GM23248 (cell line): ENCODE measurements around the gene PRPSAP2. TPM values are rescaled to one million over a fixed set of nuclear protein-coding genes. Genes with fewer than 3 reads are reported as not detected.
A peak's percentile ranks its signal among the peaks of the same experiment; 100 is the strongest.

Experiments used
- DNase-seq: peaks from one replicate; pipeline ENCODE4 v3.0.0-alpha.2; 2015
- H2AFZ ChIP-seq: fragments of 200-600 bp; sonication (generic); 2 replicates; pipeline ENCODE4 v1.6.1; 2016; ENCODE audit warnings: antibody characterized with exemption
- H3F3A ChIP-seq: fragments of 200-600 bp; sonication (generic); 2 replicates; pipeline ENCODE4 v1.6.1; 2016; ENCODE audit warnings: mild to moderate bottlenecking, antibody characterized with exemption, mixed run types; ENCODE audit not compliant: insufficient read depth
- H3K27ac ChIP-seq: fragments of 200-600 bp; sonication (generic); 2 replicates; pipeline ENCODE4 v1.5.1; 2016; ENCODE audit warnings: mild to moderate bottlenecking
- H3K27me3 ChIP-seq: fragments of 200-600 bp; sonication (generic); replicated peaks from 2 replicates; pipeline ENCODE4 v1.6.1; 2016; ENCODE audit warnings: mild to moderate bottlenecking; ENCODE audit not compliant: insufficient read depth
- H3K36me3 ChIP-seq: fragments of 200-600 bp; sonication (generic); 2 replicates; pipeline ENCODE4 v1.6.1; 2016; ENCODE audit warnings: low read depth, mild to moderate bottlenecking
- H3K4me1 ChIP-seq: fragments of 200-600 bp; sonication (generic); 2 replicates; pipeline ENCODE4 v1.6.1; 2016; ENCODE audit warnings: mild to moderate bottlenecking; ENCODE audit not compliant: insufficient read depth
- H3K4me2 ChIP-seq: fragments of 200-600 bp; sonication (generic); one replicate; pipeline ENCODE4 v1.6.1; 2016; ENCODE audit warnings: mild to moderate bottlenecking; ENCODE audit not compliant: unreplicated experiment
- H3K4me3 ChIP-seq: fragments of 200-600 bp; sonication (generic); 2 replicates; pipeline ENCODE4 v1.5.1; 2016; ENCODE audit warnings: mild to moderate bottlenecking
- H3K79me2 ChIP-seq: fragments of 200-600 bp; sonication (generic); 2 replicates; pipeline ENCODE4 v1.6.1; 2016; ENCODE audit warnings: mild to moderate bottlenecking; ENCODE audit not compliant: insufficient read depth
- H3K9ac ChIP-seq: fragments of 200-600 bp; sonication (generic); 2 replicates; pipeline ENCODE4 v1.6.1; 2016; ENCODE audit warnings: mild to moderate bottlenecking
- H3K9me2 ChIP-seq: fragments of 200-600 bp; sonication (generic); 2 replicates; pipeline ENCODE4 v1.6.1; 2016; ENCODE audit warnings: mixed run types, mild to moderate bottlenecking, moderate library complexity; ENCODE audit not compliant: insufficient read depth
- H3K9me3 ChIP-seq: fragments of 200-600 bp; sonication (generic); one replicate; pipeline ENCODE4 v1.6.1; 2017; ENCODE audit warnings: low read depth
- H4K20me1 ChIP-seq: fragments of 200-600 bp; sonication (generic); 2 replicates; pipeline ENCODE4 v1.6.0; 2016; ENCODE audit not compliant: insufficient read depth
- EZH2 ChIP-seq: fragments of 200-600 bp; sonication (generic); IDR thresholded peaks from 2 replicates; pipeline ENCODE4 v1.6.1; 2018; ENCODE audit warnings: antibody characterized with exemption, mild to moderate bottlenecking; ENCODE audit not compliant: insufficient read depth, poor library complexity, severe bottlenecking
- EZH2phosphoT487 ChIP-seq: fragments of 200-600 bp; sonication (generic); IDR thresholded peaks from 2 replicates; pipeline ENCODE4 v1.6.1; 2018; ENCODE audit warnings: antibody characterized with exemption, moderate library complexity, mild to moderate bottlenecking, low read depth; ENCODE audit not compliant: insufficient read depth
- WGBS, 2 experiments: methylation state at CpG; one replicate each; pipeline ENCODE4 v1.1.6; 2015 to 2017; ENCODE audit warnings: low lambda C conversion rate in 2 of 2, low coverage in 1 of 2; ENCODE audit errors: missing lambda C conversion rate in 2 of 2; 5-methylcytosine and 5-hydroxymethylcytosine counted together
- in situ Hi-C: fragments of 300-500 bp; cut with MboI; formaldehyde crosslinking; loops from 2 replicates; pipeline ENCODE4 v1.15.0; 2020
- polyA plus RNA-seq: library from polyadenylated mRNA; unstranded; fragments of >200 nt; fragmentation: Nextera tagmentation; extraction: Ambion mirVana; gene quantifications from 2 replicates; pipeline ENCODE4 v1.2.1, GENCODE V29; 2016
- total RNA-seq: library from RNA; depleted of rRNA; stranded (reverse); fragments of >200 nt; shearing (Covaris generic); gene quantifications from 2 replicates; pipeline ENCODE4 v1.2.3, GENCODE V29; 2014

Gene PRPSAP2
- total and polyA plus RNA-seq, 2 experiments from 2014 or later, result 19.4 to 23.5 TPM

GRCh38 chr17:18855831-18856569 is 1.9 kb upstream of the PRPSAP2 start:
- in situ Hi-C loops, result no loop called here
- Histone ChIP-seq H3K4me3 (peak overlapping the region; percentile 89), H3K9me3 (no peaks in the 10 kb centered on the region), H3K36me3 (no peaks in the 10 kb centered on the region), H3K4me1 (peaks cover 20% of the 10 kb centered on the region), H3K27ac (peak overlapping the region; percentile 82), H3K9ac (peak overlapping the region; percentile 84), H3K4me2 (peak overlapping the region; percentile 87), H3K27me3 (no peaks in the 10 kb centered on the region), H3K79me2 (peaks cover 25% of the 10 kb centered on the region), H3K9me2 (no peaks in the 10 kb centered on the region), H3F3A (peaks cover 16% of the 10 kb centered on the region), H4K20me1 (no peaks in the 10 kb centered on the region), H2AFZ (peak overlapping the region; percentile 96)
- TF ChIP-seq EZH2phosphoT487, result no peak
- TF ChIP-seq EZH2, result no peak
- peak; percentile 98 for DNase-seq
- 1 to 2% methylated on average over 27 to 29 of the region's 29 CpGs for WGBS, 2 experiments

GRCh38 chr17:18856570-18856915 is 1.4 kb upstream of the PRPSAP2 start:
- 2% methylated on average over 7 of the region's 7 CpGs for WGBS, 2 experiments
- peaks cover 29% of the 10 kb centered on the region for H3K79me2 ChIP-seq
- no peaks in the 10 kb centered on the region for H3K27me3 ChIP-seq
- TF ChIP-seq EZH2 (no peak), EZH2phosphoT487 (no peak)
- H3K4me3 ChIP-seq, result peak overlapping the region; percentile 89
- no peaks in the 10 kb centered on the region for H3K36me3 ChIP-seq
- H3K9ac ChIP-seq, result peak overlapping the region; percentile 84
- in situ Hi-C loops, result no loop called here
- no peaks in the 10 kb centered on the region for H3K9me2 ChIP-seq
- H3K4me1 ChIP-seq, result peaks cover 20% of the 10 kb centered on the region
- H3K27ac ChIP-seq, result peak overlapping the region; percentile 82
- H3F3A ChIP-seq, result peaks cover 16% of the 10 kb centered on the region
- H4K20me1 ChIP-seq, result no peaks in the 10 kb centered on the region
- no peaks in the 10 kb centered on the region for H3K9me3 ChIP-seq
- peak overlapping the region; percentile 96 for H2AFZ ChIP-seq
- H3K4me2 ChIP-seq, result peak overlapping the region; percentile 87
- DNase-seq, result peak; percentile 44

GRCh38 chr17:18858567-18859245 is 775 bp downstream of the PRPSAP2 start:
- no peaks in the 10 kb centered on the region for H3K27me3 ChIP-seq
- H3K9me2 ChIP-seq, result no peaks in the 10 kb centered on the region
- peaks cover 49% of the 10 kb centered on the region for H3K79me2 ChIP-seq
- no peak for TF ChIP-seq EZH2
- no peak for TF ChIP-seq EZH2phosphoT487
- H3K27ac ChIP-seq, result peak overlapping the region; percentile 57
- H3K4me1 ChIP-seq, result peaks cover 20% of the 10 kb centered on the region
- DNase-seq, result peak; percentile 24
- H3F3A ChIP-seq, result peaks cover 16% of the 10 kb centered on the region
- H3K4me2 ChIP-seq, result peak overlapping the region; percentile 81
- H2AFZ ChIP-seq, result peak overlapping the region; percentile 89
- 2 to 3% methylated on average over 12 of the region's 12 CpGs for WGBS, 2 experiments
- H4K20me1 ChIP-seq, result no peaks in the 10 kb centered on the region
- no peaks in the 10 kb centered on the region for H3K9me3 ChIP-seq
- H3K36me3 ChIP-seq, result no peaks in the 10 kb centered on the region
- H3K9ac ChIP-seq, result peak overlapping the region; percentile 86
- peak overlapping the region; percentile 86 for H3K4me3 ChIP-seq
- in situ Hi-C loops, result no loop called here

GRCh38 chr17:18859256-18859655 is 1.3 kb downstream of the PRPSAP2 start:
- TF ChIP-seq EZH2phosphoT487 (no peak), EZH2 (no peak)
- in situ Hi-C loops, result no loop called here
- Histone ChIP-seq H3K9me3 (no peaks in the 10 kb centered on the region), H3F3A (peaks cover 16% of the 10 kb centered on the region), H3K79me2 (peaks cover 50% of the 10 kb centered on the region), H3K4me3 (peak overlapping the region; percentile 86), H3K4me1 (peaks cover 20% of the 10 kb centered on the region), H3K27ac (peak overlapping the region; percentile 57), H3K4me2 (peak overlapping the region; percentile 81), H4K20me1 (no peaks in the 10 kb centered on the region), H3K9ac (peak overlapping the region; percentile 86), H3K9me2 (no peaks in the 10 kb centered on the region), H2AFZ (peak overlapping the region; percentile 89), H3K27me3 (no peaks in the 10 kb centered on the region), H3K36me3 (no peaks in the 10 kb centered on the region)
- DNase-seq, result peak; percentile 83
- WGBS, 2 experiments, result 1 to 4% methylated on average over 4 of the region's 4 CpGs
